ENCODE results near the gene USP9Y.

The USP9Y gene

GRCh38 chrY:12823408-12823807, 122.4 kb downstream of the USP9Y start:
- H3F3A ChIP-seq (ENCODE audit: control insufficient read depth, insufficient read depth), result no peaks in the 10 kb centered on the region
- H3K4me2 ChIP-seq (ENCODE audit: low read length), result no peak overlapping the region
- H3K9me3 ChIP-seq (ENCODE audit: control insufficient read depth, insufficient read depth, low read length), result no peaks in the 10 kb centered on the region
- no peaks in the 10 kb centered on the region for H3K4me1 ChIP-seq (ENCODE audit: control insufficient read depth, low read length)
- no peaks in the 10 kb centered on the region for H3K36me3 ChIP-seq (ENCODE audit: control insufficient read depth, low read length)
- no peak for TF ChIP-seq CTCF (IDR thresholded peaks at IDR 0.05; ENCODE audit: low read depth, low read length, poor library complexity, severe bottlenecking)
- no peak for TF ChIP-seq EZH2phosphoT487 (IDR thresholded peaks at IDR 0.05; ENCODE audit: borderline replicate concordance, low read length)
- H3K9me2 ChIP-seq (replicated peaks; ENCODE audit: control insufficient read depth, low read length), result no peaks in the 10 kb centered on the region
- no peaks in the 10 kb centered on the region for H4K20me1 ChIP-seq (ENCODE audit: control insufficient read depth, insufficient read depth, low read depth, low read length)
- no peaks in the 10 kb centered on the region for H3K79me2 ChIP-seq (ENCODE audit: control insufficient read depth, low read length)
- no peak overlapping the region for H3K4me3 ChIP-seq (ENCODE audit: low read length)
- H3K27ac ChIP-seq (ENCODE audit: low read depth, low read length), result no peak overlapping the region
- H3K27me3 ChIP-seq (ENCODE audit: control insufficient read depth, low read length), result no peaks in the 10 kb centered on the region

- H3F3A ChIP-seq (ENCODE audit: control insufficient read depth, insufficient read depth), result no peaks in the 10 kb centered on the region
- H3K9me3 ChIP-seq (ENCODE audit: control insufficient read depth, insufficient read depth, low read length), result no peaks in the 10 kb centered on the region
- TF ChIP-seq CTCF (IDR thresholded peaks at IDR 0.05; ENCODE audit: low read depth, low read length, poor library complexity, severe bottlenecking), result no peak
- TF ChIP-seq EZH2phosphoT487 (IDR thresholded peaks at IDR 0.05; ENCODE audit: borderline replicate concordance, low read length), result no peak
- H3K27ac ChIP-seq (ENCODE audit: low read depth, low read length), result no peak overlapping the region
- H3K27me3 ChIP-seq (ENCODE audit: control insufficient read depth, low read length), result no peaks in the 10 kb centered on the region
- no peaks in the 10 kb centered on the region for H3K4me1 ChIP-seq (ENCODE audit: control insufficient read depth, low read length)
- no peaks in the 10 kb centered on the region for H3K79me2 ChIP-seq (ENCODE audit: control insufficient read depth, low read length)
- H3K36me3 ChIP-seq (ENCODE audit: control insufficient read depth, low read length), result no peaks in the 10 kb centered on the region
- no peaks in the 10 kb centered on the region for H3K9me2 ChIP-seq (replicated peaks; ENCODE audit: control insufficient read depth, low read length)
- H3K4me3 ChIP-seq (ENCODE audit: low read length), result no peak overlapping the region
- H3K4me2 ChIP-seq (ENCODE audit: low read length), result no peak overlapping the region
- no peaks in the 10 kb centered on the region for H4K20me1 ChIP-seq (ENCODE audit: control insufficient read depth, insufficient read depth, low read depth, low read length)
Observed at GRCh38 chrY:12826791-12827190, 125.8 kb downstream of the USP9Y start.

- H3K9me2 ChIP-seq (replicated peaks; ENCODE audit: control insufficient read depth, low read length), result no peaks in the 10 kb centered on the region
- no peak for TF ChIP-seq EZH2phosphoT487 (IDR thresholded peaks at IDR 0.05; ENCODE audit: borderline replicate concordance, low read length)
- TF ChIP-seq CTCF (IDR thresholded peaks at IDR 0.05; ENCODE audit: low read depth, low read length, poor library complexity, severe bottlenecking), result no peak
- H4K20me1 ChIP-seq (ENCODE audit: control insufficient read depth, insufficient read depth, low read depth, low read length), result no peaks in the 10 kb centered on the region
- H3K4me1 ChIP-seq (ENCODE audit: control insufficient read depth, low read length), result no peaks in the 10 kb centered on the region
- H3K27ac ChIP-seq (ENCODE audit: low read depth, low read length), result no peak overlapping the region
- no peaks in the 10 kb centered on the region for H3K9me3 ChIP-seq (ENCODE audit: control insufficient read depth, insufficient read depth, low read length)
- no peak overlapping the region for H3K4me2 ChIP-seq (ENCODE audit: low read length)
- H3K36me3 ChIP-seq (ENCODE audit: control insufficient read depth, low read length), result no peaks in the 10 kb centered on the region
- H3F3A ChIP-seq (ENCODE audit: control insufficient read depth, insufficient read depth), result no peaks in the 10 kb centered on the region
- no peaks in the 10 kb centered on the region for H3K27me3 ChIP-seq (ENCODE audit: control insufficient read depth, low read length)
- H3K4me3 ChIP-seq (ENCODE audit: low read length), result no peak overlapping the region
- no peaks in the 10 kb centered on the region for H3K79me2 ChIP-seq (ENCODE audit: control insufficient read depth, low read length)
Observed at GRCh38 chrY:12833284-12833683, 132.3 kb downstream of the USP9Y start.

GRCh38 chrY:12837550-12837949, 136.5 kb downstream of the USP9Y start:
- Histone ChIP-seq H3K36me3 (ENCODE audit: control insufficient read depth, low read length) (no peaks in the 10 kb centered on the region), H3F3A (ENCODE audit: control insufficient read depth, insufficient read depth) (no peaks in the 10 kb centered on the region), H3K9me2 (replicated peaks; ENCODE audit: control insufficient read depth, low read length) (no peaks in the 10 kb centered on the region), H3K27ac (ENCODE audit: low read depth, low read length) (no peak overlapping the region), H3K9me3 (ENCODE audit: control insufficient read depth, insufficient read depth, low read length) (no peaks in the 10 kb centered on the region), H3K27me3 (ENCODE audit: control insufficient read depth, low read length) (no peaks in the 10 kb centered on the region), H3K4me1 (ENCODE audit: control insufficient read depth, low read length) (no peaks in the 10 kb centered on the region), H3K4me3 (ENCODE audit: low read length) (no peak overlapping the region), H3K4me2 (ENCODE audit: low read length) (no peak overlapping the region), H4K20me1 (ENCODE audit: control insufficient read depth, insufficient read depth, low read depth, low read length) (no peaks in the 10 kb centered on the region), H3K79me2 (ENCODE audit: control insufficient read depth, low read length) (no peaks in the 10 kb centered on the region)
- TF ChIP-seq CTCF (IDR thresholded peaks at IDR 0.05; ENCODE audit: low read depth, low read length, poor library complexity, severe bottlenecking) (no peak), EZH2phosphoT487 (IDR thresholded peaks at IDR 0.05; ENCODE audit: borderline replicate concordance, low read length) (no peak)
